ENCODE measurements around the gene URAD.

GRCh38 chr13:27933118-27933517, 55.4 kb downstream of the URAD start:
- no peak for TF ChIP-seq CTCF (IDR thresholded peaks at IDR 0.05)
- no peak for TF ChIP-seq CHD2 (IDR thresholded peaks at IDR 0.05; ENCODE audit: low read length, partially characterized antibody)
- TF ChIP-seq POLR2A (IDR thresholded peaks at IDR 0.05; ENCODE audit: low read length) = no peak
- TF ChIP-seq REST (IDR thresholded peaks at IDR 0.05) = no peak
- TF ChIP-seq HEYL (CRISPR knock-in tag; IDR thresholded peaks at IDR 0.05) = no peak
- TF ChIP-seq POLR2AphosphoS2 (conservative IDR thresholded peaks at IDR 0.05; ENCODE audit: low read length) = no peak
